Keratinocyte (primary cell): ENCODE data around the gene MAP3K14. TPM values are rescaled to one million over a fixed set of nuclear protein-coding genes. Genes with fewer than 3 reads are reported as not detected.

Experiments
- DNase-seq: peaks from one replicate; pipeline ENCODE4 v3.0.0-alpha.2; 2011; ENCODE audit warnings: low read depth, missing footprints, low spot score
- FAIRE-seq: peaks from 2 replicates; lab custom pipeline; 2011; peaks lifted over from hg19 to GRCh38; lab: Jason Lieb, UNC
- H2AFZ ChIP-seq: 2 replicates; pipeline ENCODE4 v1.6.0; 2012; ENCODE audit warnings: low read length, control low read depth, inconsistent platforms; ENCODE audit not compliant: control insufficient read depth
- H3K27ac ChIP-seq: 2 replicates; pipeline ENCODE4 v1.5.1; 2011; ENCODE audit warnings: low read length; ENCODE audit not compliant: control insufficient read depth, insufficient read depth
- H3K27me3 ChIP-seq: 3 replicates; pipeline ENCODE4 v1.6.0; 2011; ENCODE audit warnings: low read length; ENCODE audit not compliant: control insufficient read depth, insufficient read depth; ENCODE audit errors: extremely low read depth
- H3K36me3 ChIP-seq, 2 experiments: 2 replicates in 1 of 2; 3 replicates in 1 of 2; pipeline ENCODE4 v1.5.1; 2011; ENCODE audit warnings: low read length in 2 of 2, mild to moderate bottlenecking in 1 of 2; ENCODE audit not compliant: control insufficient read depth in 2 of 2, insufficient read depth in 2 of 2; ENCODE audit errors: extremely low read depth in 1 of 2
- H3K4me1 ChIP-seq: 3 replicates; pipeline ENCODE4 v1.5.1; 2011; ENCODE audit warnings: low read length; ENCODE audit not compliant: control insufficient read depth, insufficient read depth; ENCODE audit errors: extremely low read depth
- H3K4me2 ChIP-seq: 3 replicates; pipeline ENCODE4 v1.6.0; 2011; ENCODE audit warnings: low read depth, low read length; ENCODE audit not compliant: control insufficient read depth, insufficient read depth; ENCODE audit errors: extremely low read depth
- H3K4me3 ChIP-seq, 3 experiments: fragments of 200-600 bp in 1 of 3; sonication (generic) in 1 of 3; 2 replicates in 2 of 3; 3 replicates in 1 of 3; pipeline ENCODE4 v1.5.1; 2011 to 2016; ENCODE audit warnings: low read length in 3 of 3, mild to moderate bottlenecking in 3 of 3, control low read depth in 2 of 3, inconsistent platforms in 1 of 3, low read depth in 1 of 3, mixed read lengths in 1 of 3, mixed run types in 1 of 3, moderate library complexity in 1 of 3; ENCODE audit not compliant: control insufficient read depth in 2 of 3, insufficient read depth in 2 of 3; ENCODE audit errors: extremely low read depth in 1 of 3
- H3K79me2 ChIP-seq: 2 replicates; pipeline ENCODE4 v1.6.0; 2012; ENCODE audit warnings: low read length; ENCODE audit not compliant: control insufficient read depth, insufficient read depth
- H3K9ac ChIP-seq: 3 replicates; pipeline ENCODE4 v1.6.0; 2011; ENCODE audit warnings: low read length; ENCODE audit not compliant: control insufficient read depth, insufficient read depth; ENCODE audit errors: extremely low read depth
- H3K9me1 ChIP-seq: 3 replicates; pipeline ENCODE4 v1.6.0; 2011; ENCODE audit warnings: low read length; ENCODE audit not compliant: control insufficient read depth, insufficient read depth; ENCODE audit errors: extremely low read depth
- H3K9me3 ChIP-seq: 2 replicates; pipeline ENCODE4 v1.5.1; 2012; ENCODE audit warnings: low read depth, low read length; ENCODE audit not compliant: control insufficient read depth
- H4K20me1 ChIP-seq: 3 replicates; pipeline ENCODE4 v1.6.0; 2011; ENCODE audit warnings: low read length; ENCODE audit not compliant: control insufficient read depth, insufficient read depth; ENCODE audit errors: extremely low read depth
- EZH2 ChIP-seq: IDR thresholded peaks from one replicate; pipeline ENCODE4 v1.6.1; 2012; ENCODE audit warnings: inconsistent platforms, mild to moderate bottlenecking, low read length, moderate library complexity
- dilution Hi-C: fragments of 300-500 bp; cut with MboI; formaldehyde crosslinking; loops from one replicate; pipeline ENCODE4 v1.7.0; 2020; ENCODE audit warnings: low sequenced_read_pairs; ENCODE audit not compliant: extremely low pct_ligation_motif_present
- polyA plus RNA-seq, 5 experiments: library from polyadenylated mRNA; depleted of rRNA in 3 of 5; stranded (reverse) in 3 of 5; stranded (forward) in 1 of 5; unstranded in 1 of 5; fragments of >200 nt; gene quantifications; 1 replicate in 1 of 5; 2 replicates in 3 of 5; 3 replicates in 1 of 5; pipeline versions ENCODE4 v1.2.1 to v1.2.3, GENCODE V29; 2011 to 2012; ENCODE audit warnings: missing spikeins in 2 of 5, low read depth in 1 of 5, low replicate concordance in 1 of 5
- TF ChIP-seq, protein P1 (sequence below), 3 experiments: IDR thresholded peaks in 1 of 3; conservative IDR thresholded peaks in 1 of 3; optimal IDR thresholded peaks in 1 of 3; 2 replicates in 2 of 3; 3 replicates in 1 of 3; pipeline versions ENCODE3 to v1.5.1; 2011; ENCODE audit warnings: low read length in 3 of 3, mild to moderate bottlenecking in 3 of 3, moderate library complexity in 2 of 3, control low read depth in 1 of 3, inconsistent platforms in 1 of 3; ENCODE audit not compliant: insufficient read depth in 2 of 3; ENCODE audit errors: extremely low read depth in 1 of 3

Gene MAP3K14
- polyA plus RNA-seq, 1 donor (not counting 4 experiments of a cell fraction or from before 2014, with no cell fraction given): 6.5 TPM

DNA sequence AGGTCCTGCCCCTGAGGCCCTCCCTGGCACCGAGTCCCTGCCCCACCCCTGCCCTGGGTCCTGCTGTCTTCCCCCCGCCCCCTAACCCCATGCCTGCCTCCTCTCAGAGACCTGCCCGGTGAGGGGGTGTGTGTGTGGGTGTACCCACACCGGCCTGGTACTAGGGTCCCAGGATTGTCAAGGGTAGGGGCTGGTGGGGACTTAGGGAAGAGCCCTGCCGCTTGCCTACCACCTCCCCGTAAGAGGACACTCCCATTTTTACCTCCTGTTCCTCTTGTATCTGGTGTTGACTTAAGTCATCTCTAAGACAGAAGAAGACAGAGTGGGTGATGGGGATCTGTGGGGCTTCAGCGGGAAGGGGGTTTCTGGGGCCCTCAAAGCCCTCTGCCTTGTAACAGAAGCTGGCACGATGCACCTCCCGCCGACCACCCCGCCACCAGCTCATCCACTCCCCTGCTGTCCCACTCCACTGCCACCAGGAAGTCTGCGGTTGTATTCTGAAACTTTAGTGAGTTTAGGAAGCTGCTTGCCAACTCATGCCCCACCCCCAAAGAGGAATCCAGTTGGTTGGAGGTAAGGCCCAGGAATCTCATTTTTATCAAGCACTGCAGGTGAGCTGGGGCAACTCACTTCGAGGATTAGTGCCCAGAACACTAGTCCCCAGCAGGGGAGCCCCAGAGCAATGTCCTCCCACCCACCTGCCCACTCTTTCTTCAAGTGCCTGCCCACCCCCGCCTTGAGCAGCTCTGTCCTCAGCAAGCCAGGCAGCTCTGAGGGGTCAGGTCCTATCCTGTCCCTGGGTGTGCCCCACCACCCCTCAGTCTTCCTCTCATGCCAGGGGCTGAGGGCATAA is 60.5 kb downstream of the MAP3K14 start:
- Histone ChIP-seq H3K4me1 (peaks cover 5% of the 10 kb centered on the region), H3K9ac (no peak overlapping the region), H2AFZ (no peak overlapping the region), H3K27me3 (no peaks in the 10 kb centered on the region), H4K20me1 (no peaks in the 10 kb centered on the region), H3K9me3 (no peaks in the 10 kb centered on the region), H3K79me2 (no peaks in the 10 kb centered on the region), H3K36me3 (no peaks in the 10 kb centered on the region), H3K27ac (no peak overlapping the region), H3K4me2 (no peak overlapping the region), H3K4me3 (no peak overlapping the region), H3K9me1 (no peaks in the 10 kb centered on the region)
- FAIRE-seq (peak; percentile 73), DNase-seq (no peak)
- TF ChIP-seq, protein P1, sequence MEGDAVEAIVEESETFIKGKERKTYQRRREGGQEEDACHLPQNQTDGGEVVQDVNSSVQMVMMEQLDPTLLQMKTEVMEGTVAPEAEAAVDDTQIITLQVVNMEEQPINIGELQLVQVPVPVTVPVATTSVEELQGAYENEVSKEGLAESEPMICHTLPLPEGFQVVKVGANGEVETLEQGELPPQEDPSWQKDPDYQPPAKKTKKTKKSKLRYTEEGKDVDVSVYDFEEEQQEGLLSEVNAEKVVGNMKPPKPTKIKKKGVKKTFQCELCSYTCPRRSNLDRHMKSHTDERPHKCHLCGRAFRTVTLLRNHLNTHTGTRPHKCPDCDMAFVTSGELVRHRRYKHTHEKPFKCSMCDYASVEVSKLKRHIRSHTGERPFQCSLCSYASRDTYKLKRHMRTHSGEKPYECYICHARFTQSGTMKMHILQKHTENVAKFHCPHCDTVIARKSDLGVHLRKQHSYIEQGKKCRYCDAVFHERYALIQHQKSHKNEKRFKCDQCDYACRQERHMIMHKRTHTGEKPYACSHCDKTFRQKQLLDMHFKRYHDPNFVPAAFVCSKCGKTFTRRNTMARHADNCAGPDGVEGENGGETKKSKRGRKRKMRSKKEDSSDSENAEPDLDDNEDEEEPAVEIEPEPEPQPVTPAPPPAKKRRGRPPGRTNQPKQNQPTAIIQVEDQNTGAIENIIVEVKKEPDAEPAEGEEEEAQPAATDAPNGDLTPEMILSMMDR (optimal IDR thresholded peaks at IDR 0.05 in 1 of 3, IDR thresholded peaks at IDR 0.05 in 1 of 3, conservative IDR thresholded peaks at IDR 0.05 in 1 of 3; ENCODE audit: extremely low read depth in 1 of 3, insufficient read depth in 2 of 3, low read length in 3 of 3): peak in 1 of 3 experiments; percentile 28
- TF ChIP-seq EZH2: no peak
- dilution Hi-C loops: no loop called here

DNA sequence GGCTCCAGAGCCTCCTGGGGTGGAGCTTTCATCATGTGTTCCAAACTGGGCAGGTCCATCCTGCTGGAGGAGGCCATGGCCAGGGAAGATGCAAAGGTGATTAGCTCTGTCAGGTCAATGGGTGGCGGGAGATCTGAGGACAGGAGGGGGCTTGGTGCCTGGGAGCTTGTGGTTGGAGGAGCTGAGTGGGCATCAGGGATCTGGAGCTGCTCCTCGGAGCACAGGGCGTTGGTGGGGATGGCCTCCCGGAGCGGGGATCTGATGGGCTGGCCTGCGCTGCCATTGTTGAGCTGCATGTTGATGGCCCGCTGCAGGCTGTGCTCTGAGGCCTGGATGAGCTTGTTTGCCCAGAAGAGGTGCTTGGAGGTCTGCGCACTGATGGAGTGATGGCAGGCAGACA is 61.5 kb downstream of the MAP3K14 start:
- Histone ChIP-seq H3K4me3 (no peak overlapping the region), H3K27me3 (no peaks in the 10 kb centered on the region), H3K9ac (no peak overlapping the region), H3K79me2 (no peaks in the 10 kb centered on the region), H2AFZ (no peak overlapping the region), H4K20me1 (no peaks in the 10 kb centered on the region), H3K4me2 (no peak overlapping the region), H3K27ac (no peak overlapping the region), H3K4me1 (peaks cover 5% of the 10 kb centered on the region), H3K36me3 (peaks cover 0 to 2% of the 10 kb centered on the region in 2 experiments), H3K9me1 (no peaks in the 10 kb centered on the region), H3K9me3 (no peaks in the 10 kb centered on the region)
- TF ChIP-seq, protein P1 (optimal IDR thresholded peaks at IDR 0.05 in 1 of 3, IDR thresholded peaks at IDR 0.05 in 1 of 3, conservative IDR thresholded peaks at IDR 0.05 in 1 of 3; ENCODE audit: extremely low read depth in 1 of 3, insufficient read depth in 2 of 3, low read length in 3 of 3): no peak
- TF ChIP-seq EZH2: no peak
- FAIRE-seq: no peak
- no peak for DNase-seq
- dilution Hi-C loops: no loop called here
